ENCODE results near the gene SLC7A5.

DNA sequence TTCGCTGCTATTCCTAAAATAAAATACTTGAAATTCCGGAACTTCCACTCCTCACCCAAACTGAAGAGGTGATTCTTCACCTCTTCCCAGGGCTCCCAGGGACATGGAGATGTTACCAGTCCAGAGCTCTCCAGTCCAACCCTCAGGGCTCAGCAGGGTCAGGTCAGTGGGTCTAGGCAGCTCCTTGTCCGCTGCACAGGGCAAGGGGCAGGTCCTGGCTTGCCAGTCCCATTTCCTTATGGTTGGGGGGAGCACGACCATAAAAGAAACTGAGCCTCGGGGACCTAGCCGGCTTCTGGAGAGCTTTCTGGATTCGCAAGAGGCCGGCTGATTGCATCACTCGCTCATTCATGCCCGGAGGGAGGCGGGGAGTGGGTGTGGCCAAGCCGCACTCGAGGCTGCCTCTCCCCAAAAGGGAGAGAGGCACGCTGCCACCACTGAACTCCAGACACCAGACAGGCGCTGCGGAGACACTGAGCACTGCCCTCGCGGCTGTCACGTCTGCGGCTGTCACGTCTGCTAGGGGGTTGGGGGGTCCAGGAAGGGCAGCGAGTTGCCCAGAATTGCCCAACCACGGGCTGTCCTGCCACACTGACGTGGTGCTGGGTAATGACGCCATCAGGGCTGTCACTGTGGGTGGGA, 15.8 kb downstream of the SLC7A5 start:
- no peak for TF ChIP-seq EZH2phosphoT487 (IDR thresholded peaks at IDR 0.05; ENCODE audit: insufficient read depth, low read depth)
- TF ChIP-seq EZH2 (IDR thresholded peaks at IDR 0.05; ENCODE audit: insufficient read depth, poor library complexity, severe bottlenecking) = no peak
